ENCODE data around the gene NPPA.

The NPPA gene

DNA sequence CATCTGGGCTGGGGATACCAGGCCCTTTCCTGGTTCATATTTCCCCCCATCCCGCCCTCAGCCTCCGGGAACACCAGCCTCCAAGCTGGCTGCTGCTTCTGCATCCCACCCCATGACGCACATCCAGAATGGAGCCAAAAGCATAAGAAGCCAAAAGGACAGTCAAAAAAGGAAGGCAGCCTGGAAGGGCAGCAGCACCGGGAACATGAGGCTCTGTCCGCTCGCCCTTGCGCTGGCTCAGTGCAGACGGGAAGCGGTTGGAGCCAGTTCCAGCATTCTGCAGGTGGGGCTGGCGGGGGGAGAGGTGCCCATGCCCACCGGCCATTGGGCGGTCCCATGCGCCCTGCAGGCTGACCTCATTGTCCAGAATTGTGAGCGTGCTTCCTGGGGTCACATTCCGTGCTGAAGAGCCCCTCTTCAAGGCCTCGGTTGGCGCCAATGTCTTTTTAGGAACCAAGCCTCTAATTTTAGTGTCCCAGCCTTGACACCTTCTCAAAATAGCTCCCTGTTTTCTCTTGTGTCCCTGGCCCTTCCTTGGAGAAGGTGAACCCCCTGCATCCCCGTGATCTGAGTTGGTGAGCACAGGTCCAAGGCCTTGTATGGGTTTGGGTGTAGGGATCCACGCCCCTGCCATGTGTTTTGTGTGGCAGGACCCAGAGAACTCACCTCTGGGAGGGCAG is 39.5 kb upstream of the NPPA start:
- TF ChIP-seq CTCF (IDR thresholded peaks at IDR 0.05; ENCODE audit: low read depth, low read length, missing control alignments) = no peak
- DNase-seq (ENCODE audit: low read depth) = no peak
- no peak overlapping the region for H3K4me3 ChIP-seq (ENCODE audit: low read depth, low read length)

DNA sequence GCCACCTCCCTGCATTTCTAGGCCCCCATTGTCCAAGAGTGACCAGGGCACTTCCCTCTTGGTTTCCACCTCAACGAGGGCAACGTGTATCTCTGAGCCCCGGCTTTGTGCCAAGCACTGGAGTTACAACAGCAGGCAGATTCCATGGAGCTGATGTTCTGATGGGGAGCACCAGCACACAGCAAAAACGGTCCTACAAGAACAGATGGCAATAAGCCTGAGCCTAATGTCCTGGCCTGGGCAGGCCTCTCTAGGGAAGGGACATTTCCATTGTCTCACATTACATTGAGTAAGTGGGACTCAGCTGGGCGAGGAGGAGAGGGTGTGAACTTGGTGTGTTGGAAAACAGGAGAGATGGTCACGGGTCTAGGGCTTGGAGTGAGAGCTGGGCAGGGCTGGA is 38.3 kb upstream of the NPPA start:
- no peak overlapping the region for H3K4me3 ChIP-seq (ENCODE audit: low read depth, low read length)
- no peak for DNase-seq (ENCODE audit: low read depth)
- TF ChIP-seq CTCF (IDR thresholded peaks at IDR 0.05; ENCODE audit: low read depth, low read length, missing control alignments) = no peak

DNA sequence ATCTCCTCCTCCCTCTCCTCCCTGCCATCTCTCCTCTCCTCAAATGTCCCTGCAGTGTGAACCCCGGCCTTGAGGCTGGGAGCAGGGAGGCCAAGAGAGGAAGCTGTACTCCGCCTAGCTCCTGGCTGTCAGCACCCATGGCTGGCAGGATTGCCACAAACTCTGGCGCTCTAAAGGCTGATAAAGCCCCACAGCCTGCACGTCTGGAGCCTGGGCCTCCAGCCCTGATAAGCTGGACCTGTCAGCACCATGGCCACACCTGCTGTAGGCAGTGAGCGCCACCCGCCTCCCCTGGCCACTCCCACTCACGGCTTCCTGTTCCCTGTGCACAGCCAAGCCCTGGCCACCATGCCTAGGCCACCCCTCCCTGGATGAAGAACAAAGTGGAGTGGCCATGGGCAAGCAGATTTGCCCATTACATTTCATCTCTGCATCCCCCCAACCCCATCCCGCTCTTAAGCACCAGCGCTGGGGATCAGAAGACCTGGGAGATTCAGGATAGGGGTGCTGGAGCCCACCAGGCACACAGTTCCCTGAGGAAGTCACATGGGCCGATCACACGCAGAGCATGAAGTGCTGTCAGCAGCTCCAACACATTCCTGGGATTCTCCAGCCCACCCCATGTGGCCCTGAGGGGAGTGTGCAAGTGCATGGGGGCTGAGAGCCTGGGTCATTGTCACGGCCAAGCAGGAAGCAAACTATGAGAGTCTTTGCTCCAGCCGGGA is 35.4 kb upstream of the NPPA start:
- no peak for DNase-seq (ENCODE audit: low read depth)
- no peak for TF ChIP-seq CTCF (IDR thresholded peaks at IDR 0.05; ENCODE audit: low read depth, low read length, missing control alignments)
- H3K4me3 ChIP-seq (ENCODE audit: low read depth, low read length) = no peak overlapping the region

- no peak for DNase-seq (ENCODE audit: low read depth)
- no peak overlapping the region for H3K4me3 ChIP-seq (ENCODE audit: low read depth, low read length)
- TF ChIP-seq CTCF (IDR thresholded peaks at IDR 0.05; ENCODE audit: low read depth, low read length, missing control alignments) = no peak
These were observed 34.3 kb upstream of the NPPA start for GRCh38 chr1:11881749-11882441.

DNA sequence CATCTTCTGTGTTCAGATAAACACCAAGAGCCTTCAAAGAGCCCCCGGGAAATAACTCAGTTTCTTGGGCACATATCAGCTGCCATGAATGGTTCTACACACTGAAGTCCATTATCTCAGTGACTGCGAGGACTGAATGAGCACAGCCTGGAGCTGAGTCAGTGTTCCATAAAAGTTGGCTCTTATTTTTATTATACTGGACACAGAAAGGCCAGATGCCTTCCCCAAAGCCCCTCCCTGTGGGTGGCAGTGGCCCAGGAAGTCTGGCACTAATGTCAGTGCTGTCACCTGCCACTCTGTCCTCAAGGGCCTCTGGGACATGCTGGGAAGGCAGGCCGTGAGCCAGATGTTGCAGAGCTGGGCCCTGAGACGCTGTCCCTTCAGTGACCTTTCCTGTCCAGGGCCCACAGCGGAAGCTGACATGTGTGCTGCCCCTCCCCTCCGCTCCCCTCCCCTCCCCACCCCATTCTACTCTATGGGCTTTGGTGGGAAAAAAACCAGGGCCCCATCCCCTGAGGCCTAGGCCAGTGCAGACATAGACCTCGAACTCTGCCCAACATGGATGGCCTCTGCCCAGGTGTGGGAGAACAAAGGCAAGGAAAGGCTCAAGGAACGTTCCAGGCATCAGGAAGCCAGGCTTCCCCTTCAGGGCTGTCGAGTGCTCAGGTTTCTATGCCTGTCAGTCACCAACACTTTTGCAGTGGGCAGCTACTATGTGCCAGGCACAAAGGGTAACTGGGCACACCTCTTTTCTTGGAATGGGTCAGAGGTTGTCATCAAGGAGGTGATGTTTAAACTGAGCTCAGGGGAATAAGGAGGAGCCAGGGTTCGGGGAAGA is 33.5 kb upstream of the NPPA start:
- DNase-seq (ENCODE audit: low read depth) = no peak
- H3K4me3 ChIP-seq (ENCODE audit: low read depth, low read length) = no peak overlapping the region
- TF ChIP-seq CTCF (IDR thresholded peaks at IDR 0.05; ENCODE audit: low read depth, low read length, missing control alignments) = no peak

DNA sequence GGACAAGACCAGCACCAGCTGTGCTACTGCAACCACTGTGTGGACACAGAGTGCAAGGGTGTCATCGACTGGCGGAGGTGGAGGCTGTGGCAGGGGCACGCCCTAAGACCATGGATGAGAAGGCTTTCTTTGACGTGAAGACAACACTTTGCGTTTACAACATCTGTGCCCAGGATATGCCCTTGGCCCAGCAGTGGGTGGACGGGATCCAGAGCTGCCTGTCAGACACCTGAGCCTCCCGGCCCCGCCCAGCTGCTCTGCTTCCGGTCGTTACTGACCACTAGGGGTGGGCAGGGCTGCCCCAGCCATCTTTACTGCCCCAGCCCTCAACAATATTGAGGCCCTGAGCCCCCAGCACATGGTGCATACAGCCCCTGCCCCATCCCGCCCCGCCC is 32.6 kb upstream of the NPPA start:
- no peak overlapping the region for H3K4me3 ChIP-seq (ENCODE audit: low read depth, low read length)
- TF ChIP-seq CTCF (IDR thresholded peaks at IDR 0.05; ENCODE audit: low read depth, low read length, missing control alignments) = no peak
- DNase-seq (ENCODE audit: low read depth) = no peak

Data from GM12864 (cell line).